ENCODE measurements around the gene GSX2.

- TF ChIP-seq EP300 (IDR thresholded peaks at IDR 0.05; ENCODE audit: borderline replicate concordance) (no peak), CEBPB (IDR thresholded peaks at IDR 0.05) (no peak), RAD21 (IDR thresholded peaks at IDR 0.05; ENCODE audit: low read depth) (no peak), FOXM1 (IDR thresholded peaks at IDR 0.05; ENCODE audit: borderline replicate concordance, low read depth) (no peak), YY1 (IDR thresholded peaks at IDR 0.05; ENCODE audit: low read depth) (no peak), TAF1 (IDR thresholded peaks at IDR 0.05; ENCODE audit: low read depth) (no peak)
- TF ChIP-seq, protein P1, sequence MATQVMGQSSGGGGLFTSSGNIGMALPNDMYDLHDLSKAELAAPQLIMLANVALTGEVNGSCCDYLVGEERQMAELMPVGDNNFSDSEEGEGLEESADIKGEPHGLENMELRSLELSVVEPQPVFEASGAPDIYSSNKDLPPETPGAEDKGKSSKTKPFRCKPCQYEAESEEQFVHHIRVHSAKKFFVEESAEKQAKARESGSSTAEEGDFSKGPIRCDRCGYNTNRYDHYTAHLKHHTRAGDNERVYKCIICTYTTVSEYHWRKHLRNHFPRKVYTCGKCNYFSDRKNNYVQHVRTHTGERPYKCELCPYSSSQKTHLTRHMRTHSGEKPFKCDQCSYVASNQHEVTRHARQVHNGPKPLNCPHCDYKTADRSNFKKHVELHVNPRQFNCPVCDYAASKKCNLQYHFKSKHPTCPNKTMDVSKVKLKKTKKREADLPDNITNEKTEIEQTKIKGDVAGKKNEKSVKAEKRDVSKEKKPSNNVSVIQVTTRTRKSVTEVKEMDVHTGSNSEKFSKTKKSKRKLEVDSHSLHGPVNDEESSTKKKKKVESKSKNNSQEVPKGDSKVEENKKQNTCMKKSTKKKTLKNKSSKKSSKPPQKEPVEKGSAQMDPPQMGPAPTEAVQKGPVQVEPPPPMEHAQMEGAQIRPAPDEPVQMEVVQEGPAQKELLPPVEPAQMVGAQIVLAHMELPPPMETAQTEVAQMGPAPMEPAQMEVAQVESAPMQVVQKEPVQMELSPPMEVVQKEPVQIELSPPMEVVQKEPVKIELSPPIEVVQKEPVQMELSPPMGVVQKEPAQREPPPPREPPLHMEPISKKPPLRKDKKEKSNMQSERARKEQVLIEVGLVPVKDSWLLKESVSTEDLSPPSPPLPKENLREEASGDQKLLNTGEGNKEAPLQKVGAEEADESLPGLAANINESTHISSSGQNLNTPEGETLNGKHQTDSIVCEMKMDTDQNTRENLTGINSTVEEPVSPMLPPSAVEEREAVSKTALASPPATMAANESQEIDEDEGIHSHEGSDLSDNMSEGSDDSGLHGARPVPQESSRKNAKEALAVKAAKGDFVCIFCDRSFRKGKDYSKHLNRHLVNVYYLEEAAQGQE (IDR thresholded peaks at IDR 0.05; ENCODE audit: low read depth), result no peak
Measured at GRCh38 chr4:54104907-54105306, 4.9 kb downstream of the GSX2 start.

All from Ishikawa (cell line).